Neural cell (in vitro differentiated cells): ENCODE results near the gene TMEM253.

Source experiments
- CTCF ChIP-seq: fragments of 450-650 bp; IDR thresholded peaks from 2 replicates; pipeline ENCODE4 v1.5.1; 2014; ENCODE audit warnings: antibody characterized with exemption, mild to moderate bottlenecking, moderate library complexity; ENCODE audit not compliant: poor library complexity, severe bottlenecking
- EP300 ChIP-seq: fragments of 450-650 bp; conservative IDR thresholded peaks from 2 replicates; pipeline ENCODE4 v1.6.1; 2014; ENCODE audit warnings: antibody characterized with exemption, mild to moderate bottlenecking, moderate library complexity; ENCODE audit not compliant: poor library complexity, severe bottlenecking
- EZH2 ChIP-seq: fragments of 200-600, 300-800 bp; shearing (Covaris generic), sonication (generic); IDR thresholded peaks from 2 replicates; pipeline ENCODE4 v1.6.1; 2014; ENCODE audit warnings: antibody characterized with exemption, low read length, borderline replicate concordance, mild to moderate bottlenecking; ENCODE audit not compliant: insufficient read depth, poor library complexity, severe bottlenecking
- POLR2AphosphoS5 ChIP-seq: IDR thresholded peaks from 2 replicates; pipeline ENCODE4 v1.6.1; 2012
- RAD21 ChIP-seq: fragments of 450-650 bp; conservative IDR thresholded peaks from 2 replicates; pipeline ENCODE4 v1.6.1; 2014; ENCODE audit warnings: antibody characterized with exemption, mild to moderate bottlenecking, moderate library complexity
- SMC3 ChIP-seq: fragments of 450-650 bp; conservative IDR thresholded peaks from 2 replicates; pipeline ENCODE4 v1.6.1; 2014; ENCODE audit warnings: antibody characterized with exemption, mild to moderate bottlenecking, moderate library complexity; ENCODE audit not compliant: poor library complexity

- no peak for TF ChIP-seq CTCF
- no peak for TF ChIP-seq RAD21
- TF ChIP-seq SMC3 = no peak
- TF ChIP-seq POLR2AphosphoS5 = no peak
- no peak for TF ChIP-seq EZH2
- TF ChIP-seq EP300 = no peak
These were observed 42.0 kb upstream of the TMEM253 start for GRCh38 chr14:21058903-21059302.
